Cerebellar cortex (tissue), 1 donor: ENCODE data around the gene JPT1.
"Not testable (repeated sequence)": the region's sequence is repeated elsewhere in the genome, so short reads cannot be mapped to it uniquely, and the experiment has no call there.

ENCODE experiments used
- DNase-seq: peaks from one replicate; pipeline ENCODE4 v3.0.0-alpha.2; 2015; ENCODE audit warnings: low spot score

The JPT1 gene, protein sequence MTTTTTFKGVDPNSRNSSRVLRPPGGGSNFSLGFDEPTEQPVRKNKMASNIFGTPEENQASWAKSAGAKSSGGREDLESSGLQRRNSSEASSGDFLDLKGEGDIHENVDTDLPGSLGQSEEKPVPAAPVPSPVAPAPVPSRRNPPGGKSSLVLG

DNA sequence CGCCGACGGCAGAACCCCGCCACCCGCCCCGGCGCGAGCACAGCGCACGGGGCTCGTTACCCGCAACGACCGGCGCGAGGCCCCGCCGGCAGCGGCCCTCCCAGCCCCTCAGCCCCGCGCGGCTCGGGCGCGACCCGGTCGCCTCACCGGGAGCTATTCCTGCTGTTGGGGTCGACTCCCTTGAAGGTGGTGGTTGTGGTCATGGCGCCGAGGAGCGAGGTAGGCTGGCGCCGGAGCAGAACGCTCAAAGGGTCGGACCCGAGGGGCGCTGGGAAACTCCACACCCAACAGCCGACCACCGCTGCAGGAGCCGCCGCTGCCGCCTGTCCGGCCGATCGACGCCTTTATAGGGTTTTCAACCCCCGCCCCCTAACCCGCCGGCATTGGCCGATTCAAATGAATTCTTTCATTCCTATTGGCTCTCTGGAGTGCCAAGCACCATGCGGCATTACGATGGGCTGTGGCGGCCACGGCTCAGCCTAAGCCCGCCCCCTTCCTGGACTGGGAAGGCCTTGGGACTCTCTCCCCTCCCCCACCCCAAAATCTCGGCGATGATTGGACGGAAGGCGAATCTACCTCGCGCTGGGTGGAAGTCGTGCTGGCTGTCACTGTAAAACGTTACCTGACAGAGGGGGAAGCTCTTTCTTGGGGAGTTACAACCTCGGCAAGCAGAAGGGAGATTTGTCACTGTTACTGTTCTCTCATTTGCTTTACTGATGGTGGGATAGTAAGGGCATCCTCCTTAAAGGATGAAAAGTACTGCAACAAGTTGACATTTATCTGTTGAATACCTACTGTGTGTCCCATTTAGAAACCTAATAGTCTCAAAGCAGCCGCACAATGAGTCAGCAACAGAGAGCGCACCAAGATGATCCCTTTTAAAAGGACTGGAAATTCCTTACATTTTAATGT lies at the start of gene JPT1:
Gene JPT1, minus strand, starts transcription at position 318 of the 912 bp plus-strand sequence. Its CDS starts 115 bp downstream, at position 203.
- DNase-seq = peak; percentile 99

DNA sequence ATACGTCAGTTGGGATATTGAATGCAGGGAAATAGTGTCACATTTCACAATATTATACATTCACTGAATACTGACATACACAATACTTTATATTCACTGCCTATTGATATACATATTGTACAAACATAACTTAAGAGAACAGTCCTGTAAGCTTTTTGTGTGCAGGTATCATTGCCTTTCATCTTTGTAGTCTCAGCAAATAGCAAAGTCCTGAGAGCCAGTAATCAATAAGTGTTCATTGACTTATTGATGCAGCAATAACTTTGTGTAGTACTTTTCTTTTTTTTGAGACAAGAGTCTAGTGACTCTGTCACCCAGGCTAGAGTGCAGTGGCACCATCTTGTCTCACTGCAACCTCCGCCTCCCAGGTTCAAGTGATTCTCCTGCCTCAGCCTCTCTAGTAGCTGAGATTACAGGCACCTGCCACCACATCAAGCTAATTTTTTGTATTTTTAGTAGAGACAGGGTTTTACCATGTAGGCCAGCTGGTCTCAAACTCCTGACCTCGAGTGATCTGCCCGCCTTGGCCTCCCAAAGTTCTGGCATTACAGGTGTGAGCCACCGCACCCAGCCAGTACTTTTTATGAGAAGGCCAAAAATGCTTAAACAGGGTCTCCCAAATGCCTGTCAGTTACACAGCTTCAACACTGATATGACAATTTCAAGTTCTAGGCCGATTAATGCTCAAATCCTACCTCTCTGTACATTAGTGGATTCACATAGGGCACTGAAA lies 45.7 kb upstream of the JPT1 start:
- no peak for DNase-seq

DNA sequence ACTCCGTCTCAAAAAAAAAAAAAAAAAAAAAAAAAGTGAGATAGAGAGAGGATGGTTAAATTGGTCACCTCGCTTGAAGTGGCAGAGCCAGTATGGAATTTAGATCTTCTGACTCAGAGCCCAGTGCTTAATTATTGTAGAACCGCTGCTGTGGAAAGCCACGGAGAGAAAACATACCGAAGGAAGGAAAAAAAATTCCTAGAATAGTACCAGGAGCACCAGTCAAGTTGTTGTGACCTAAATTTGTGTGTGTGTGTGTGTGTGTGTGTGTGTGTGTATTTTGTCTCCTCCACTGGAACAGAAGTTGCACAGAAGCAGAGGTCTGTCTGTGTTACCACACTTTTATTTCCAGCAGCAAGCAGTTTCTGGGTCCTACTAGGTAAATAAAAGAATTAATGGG lies 40.6 kb upstream of the JPT1 start:
- DNase-seq = no peak

DNA sequence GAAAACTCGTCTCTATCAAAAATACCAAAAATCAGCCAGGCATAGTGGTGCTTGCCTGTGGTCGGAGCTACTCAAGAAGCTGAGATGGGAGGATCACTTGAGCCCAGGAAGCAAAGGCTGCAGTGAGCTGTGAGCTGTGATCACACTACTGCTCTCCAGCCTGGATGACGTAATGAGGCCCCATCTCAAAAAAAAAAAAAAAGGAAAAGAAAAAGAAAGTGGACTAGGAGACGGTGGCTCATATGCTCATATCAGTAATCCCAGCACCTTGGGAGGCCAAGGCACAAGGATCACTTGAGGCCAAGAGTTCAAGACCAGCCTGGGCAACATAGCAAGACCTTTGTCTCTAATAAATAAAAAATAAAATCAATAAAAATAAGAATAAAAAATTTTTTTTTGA lies 37.3 kb upstream of the JPT1 start:
- no peak for DNase-seq

DNA sequence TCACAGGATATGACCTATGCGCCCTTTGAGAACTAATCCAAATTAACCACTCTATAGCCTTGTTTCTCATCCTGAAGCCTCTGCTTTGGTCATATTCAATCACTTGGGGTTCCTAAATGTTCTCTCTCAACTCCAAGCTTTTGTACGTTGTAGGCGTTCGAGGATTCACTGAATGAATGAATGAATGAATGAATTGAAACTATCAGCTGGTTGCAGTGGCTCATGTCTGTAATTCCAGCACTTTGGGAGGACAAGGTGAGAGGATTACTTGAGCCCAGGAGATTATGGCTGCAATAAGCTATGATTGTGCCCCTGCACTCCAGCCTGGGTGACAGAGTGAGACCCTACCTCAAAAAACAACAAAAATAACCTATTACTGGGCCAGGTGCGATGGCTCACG lies 34.3 kb upstream of the JPT1 start:
- DNase-seq = no peak

DNA sequence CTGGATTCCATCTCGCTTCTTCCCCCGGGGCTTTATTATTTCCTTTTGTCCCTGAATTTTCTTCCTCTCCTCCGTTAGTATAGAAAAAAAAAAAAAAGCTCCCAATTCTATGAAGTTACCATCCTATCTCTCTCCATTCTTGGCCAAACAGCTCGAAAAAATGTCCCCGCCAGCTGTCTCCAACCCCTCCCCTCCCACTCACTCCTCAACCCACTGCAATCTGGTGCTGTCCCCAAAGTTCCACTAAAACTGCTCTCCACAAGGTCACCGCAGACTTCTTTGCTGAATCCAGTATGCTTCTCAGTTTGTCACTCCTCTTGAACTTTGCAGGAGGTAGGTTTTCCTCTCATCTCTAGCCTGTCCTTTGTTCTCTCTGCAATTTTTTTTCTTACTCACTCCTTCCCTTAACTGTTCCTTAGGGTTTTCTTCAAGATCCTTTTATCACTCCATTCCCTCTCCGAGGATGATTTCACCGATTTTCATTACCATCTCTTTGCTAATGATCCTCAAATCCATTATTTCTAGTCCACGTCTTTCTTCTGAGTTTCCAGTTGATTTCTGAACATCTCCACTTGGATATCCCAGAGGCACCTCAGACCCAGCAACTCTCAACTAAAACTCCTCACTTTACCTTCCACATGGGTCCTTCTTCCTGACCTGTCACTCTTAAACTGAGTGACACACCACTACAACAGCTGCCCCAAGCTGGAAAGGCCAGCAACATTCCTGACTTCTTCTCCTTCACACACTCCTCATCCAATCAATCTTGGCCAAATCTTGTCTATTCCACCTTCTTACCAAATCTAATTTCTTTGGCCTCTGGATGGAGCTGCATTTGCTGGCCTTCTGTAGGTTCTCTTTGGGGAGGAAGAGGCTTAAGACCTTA lies 29.9 kb upstream of the JPT1 start:
- DNase-seq = no peak

DNA sequence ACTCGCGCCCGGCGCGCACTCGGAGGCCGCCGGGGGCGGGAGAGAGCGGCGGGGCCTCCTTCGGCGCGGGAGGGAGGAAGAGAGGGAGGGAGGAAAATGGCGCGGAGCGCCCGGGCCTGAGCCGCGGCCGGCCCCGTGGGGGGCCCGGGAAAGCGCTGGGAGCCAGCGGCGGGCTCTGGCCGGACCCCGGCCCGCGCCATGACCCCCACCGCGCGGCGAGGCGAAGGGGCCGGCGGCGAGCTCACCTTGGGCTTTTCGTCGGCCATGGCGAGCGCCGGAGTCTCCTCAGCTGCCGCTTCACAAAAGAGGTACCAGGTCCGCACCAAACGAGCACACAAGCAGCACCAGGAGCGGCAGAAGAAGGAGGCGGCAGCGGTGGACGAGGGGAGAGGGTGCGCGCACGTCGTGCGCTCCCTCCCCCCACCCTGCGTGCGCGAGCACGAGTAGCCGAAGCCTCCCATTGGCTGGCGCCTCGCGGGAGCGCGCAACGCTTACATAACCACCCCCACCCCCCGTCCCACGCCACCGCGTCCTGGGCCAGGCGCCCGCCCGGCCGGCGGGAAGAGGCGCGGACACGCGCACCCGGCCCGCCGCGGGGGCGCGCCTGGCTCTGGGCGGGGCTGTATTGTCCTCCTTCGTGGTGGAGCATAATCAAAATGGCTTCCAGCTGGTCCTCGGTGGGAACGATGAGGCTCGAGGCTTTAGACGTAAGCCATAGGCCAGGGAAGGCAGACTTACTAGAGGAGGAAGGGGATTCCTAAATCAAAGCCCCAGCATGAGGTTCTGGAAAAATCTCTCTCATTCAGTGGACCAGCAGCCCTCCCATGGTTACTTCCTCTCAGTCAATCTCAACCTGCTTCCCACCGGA lies 28.5 kb upstream of the JPT1 start, which contains the start of gene SUMO2:
Gene SUMO2, minus strand, starts transcription at position 391 of the 868 bp plus-strand sequence. Its CDS starts 125 bp downstream, at position 266.
- peak; percentile 86 for DNase-seq

DNA sequence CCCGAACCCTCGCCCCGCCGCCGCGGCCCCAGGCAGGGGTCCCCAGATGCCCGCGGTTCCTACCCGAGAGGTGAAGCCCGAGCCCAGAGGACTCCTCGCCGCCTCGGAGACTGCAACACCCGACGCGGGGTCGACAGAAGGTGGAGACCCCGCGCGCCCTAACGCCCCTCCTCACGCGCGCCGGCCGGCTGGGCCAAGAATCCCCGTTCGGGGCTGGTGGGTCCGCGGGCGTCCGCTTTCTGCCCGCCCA lies 27.9 kb upstream of the JPT1 start:
- DNase-seq = no peak

DNA sequence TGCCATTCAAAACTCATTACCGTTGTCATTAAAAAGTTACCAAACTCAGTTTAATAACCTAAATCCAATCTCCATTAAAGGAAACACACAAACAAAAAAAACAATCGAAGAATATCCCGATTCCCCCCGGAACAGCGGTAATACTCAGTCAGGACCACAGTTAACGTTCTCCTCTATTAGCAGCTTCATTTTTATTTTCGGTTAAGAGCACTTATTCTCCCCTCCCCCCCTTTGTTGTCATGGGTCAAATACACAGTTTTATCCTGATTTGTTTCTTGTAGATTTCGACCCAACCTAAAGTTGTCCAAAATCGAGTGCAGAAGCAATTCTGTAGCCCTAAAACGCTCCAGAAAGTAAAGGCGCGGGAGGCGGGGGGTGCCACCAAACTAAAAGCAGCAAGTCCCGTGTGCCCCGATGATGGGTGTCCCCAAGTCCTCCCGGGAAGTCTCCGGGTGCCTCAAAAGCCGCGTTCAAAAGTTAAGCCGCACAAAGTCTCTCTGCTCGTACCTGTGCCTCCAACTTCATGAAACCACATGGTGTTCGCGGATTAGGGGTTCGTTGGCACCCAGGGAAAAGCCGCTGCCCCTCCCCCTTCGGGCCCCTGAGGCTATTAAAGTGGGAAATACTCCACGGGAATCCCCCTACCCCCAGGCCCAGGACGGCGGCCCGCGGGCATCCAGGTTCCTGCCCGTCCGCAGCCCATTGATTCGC lies 27.5 kb upstream of the JPT1 start:
- DNase-seq = no peak

DNA sequence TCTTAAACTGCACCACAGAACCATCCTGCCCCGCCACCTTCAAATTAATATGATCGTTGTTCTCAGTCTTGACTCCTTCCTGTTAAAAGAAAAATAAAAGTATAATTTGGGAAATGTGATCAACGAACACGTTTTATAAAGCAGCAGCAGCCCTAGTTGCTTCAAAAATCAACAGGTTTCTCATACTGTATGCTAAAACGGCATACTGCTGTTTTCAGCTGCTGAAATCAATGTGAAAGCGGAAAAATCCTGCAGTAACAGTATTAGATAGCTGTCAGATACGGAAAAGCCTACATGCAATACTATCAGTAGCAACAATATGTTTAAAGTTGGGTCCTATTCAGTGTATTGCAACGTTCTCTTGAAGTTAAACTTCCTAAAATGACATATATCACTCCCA lies 26.8 kb upstream of the JPT1 start:
- no peak for DNase-seq

DNA sequence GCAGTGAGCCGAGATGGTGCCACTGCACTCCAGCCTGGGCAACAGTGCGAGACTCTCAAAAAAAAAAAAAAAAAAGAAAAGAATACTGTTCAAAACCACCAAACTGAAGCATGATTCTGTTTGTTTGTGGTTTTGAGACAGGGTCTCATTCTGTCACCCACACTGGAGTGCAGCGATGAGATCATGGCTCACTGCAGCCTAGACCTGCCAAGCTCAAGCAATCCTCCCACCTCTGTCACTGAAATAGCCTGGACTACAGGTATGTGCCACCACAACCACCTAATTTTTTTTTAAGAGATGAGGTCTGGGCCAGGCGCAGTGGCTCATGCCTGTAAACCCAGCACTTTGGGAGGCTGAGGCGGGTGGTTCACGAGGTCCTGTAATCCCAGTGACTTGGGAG lies 24.1 kb upstream of the JPT1 start:
- DNase-seq = no peak

DNA sequence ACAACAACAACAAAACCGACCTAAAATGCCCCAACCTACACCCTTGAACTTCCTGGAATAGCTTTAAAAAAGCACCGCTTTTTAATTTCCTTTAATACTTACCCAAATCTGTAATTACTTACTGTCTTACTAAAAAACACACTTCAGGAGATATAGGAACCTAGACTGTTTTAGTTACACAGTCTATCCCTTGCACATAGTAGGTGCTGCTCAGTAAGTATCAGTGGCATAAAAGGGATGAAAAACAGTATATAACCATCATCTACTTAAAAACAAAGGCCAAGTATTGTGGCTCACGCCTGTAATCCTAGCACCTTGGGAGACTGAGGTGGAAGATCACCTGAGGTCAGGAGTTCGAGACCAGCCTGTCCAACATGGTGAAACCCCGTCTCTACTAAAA lies 22.3 kb upstream of the JPT1 start:
- DNase-seq = no peak

DNA sequence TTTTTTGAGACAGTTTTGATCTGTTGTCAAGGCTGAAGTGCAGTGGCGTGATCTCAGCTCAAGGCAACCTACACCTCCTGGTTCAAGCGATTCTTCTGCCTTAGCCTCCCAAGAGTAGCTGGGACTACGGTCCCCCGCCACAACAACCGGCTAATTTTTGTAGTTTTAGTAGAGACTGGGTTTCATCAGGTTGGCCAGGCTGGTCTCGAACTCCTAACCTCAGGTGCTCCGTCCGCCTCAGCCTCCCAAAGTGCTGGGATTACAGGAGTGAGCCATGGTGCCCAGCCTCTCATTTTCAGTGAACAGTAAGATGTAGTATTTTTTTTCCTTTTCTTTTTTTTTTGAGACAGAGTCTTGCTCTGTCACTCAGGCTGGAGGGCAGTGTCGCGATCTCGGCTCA lies 20.7 kb upstream of the JPT1 start:
- no peak for DNase-seq

DNA sequence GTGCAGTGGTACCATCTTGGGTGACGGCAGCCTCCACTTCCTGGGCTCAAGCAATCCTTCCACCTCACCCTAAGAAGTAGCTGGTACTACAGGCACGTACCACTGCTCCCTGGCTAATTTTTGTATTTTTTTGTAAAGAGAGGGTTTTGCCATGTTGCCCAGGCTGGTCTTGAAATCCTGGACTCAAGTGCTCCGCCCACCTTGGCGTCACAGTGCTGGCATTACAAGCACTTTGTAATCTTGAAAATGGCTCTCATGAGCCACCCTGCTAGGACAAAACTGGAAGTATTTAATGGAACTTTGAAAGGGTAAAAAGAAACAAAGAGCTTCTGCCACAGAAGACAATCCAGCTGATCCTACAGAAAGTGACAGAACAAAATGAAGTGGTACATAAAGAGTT lies 19.2 kb upstream of the JPT1 start:
- DNase-seq = no peak

DNA sequence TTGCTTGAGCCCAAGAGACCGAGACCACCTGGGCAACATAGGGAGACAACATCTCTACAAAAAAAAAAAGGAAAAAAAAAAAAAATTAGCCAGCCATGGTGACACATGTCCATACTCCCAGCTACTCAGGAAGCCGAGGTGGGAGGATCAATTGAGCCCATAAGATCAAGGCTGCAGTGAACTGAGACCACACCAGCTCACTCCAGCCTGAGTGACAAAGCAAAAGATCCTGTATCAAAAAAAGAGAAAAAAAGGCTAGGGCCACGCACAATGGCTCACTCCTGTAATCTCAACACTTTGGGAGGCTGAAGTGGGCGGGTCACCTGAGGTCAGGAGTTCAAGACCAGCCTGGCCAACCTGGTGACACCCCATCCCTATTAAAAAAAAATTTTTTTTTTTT lies 14.7 kb upstream of the JPT1 start:
- no peak for DNase-seq

DNA sequence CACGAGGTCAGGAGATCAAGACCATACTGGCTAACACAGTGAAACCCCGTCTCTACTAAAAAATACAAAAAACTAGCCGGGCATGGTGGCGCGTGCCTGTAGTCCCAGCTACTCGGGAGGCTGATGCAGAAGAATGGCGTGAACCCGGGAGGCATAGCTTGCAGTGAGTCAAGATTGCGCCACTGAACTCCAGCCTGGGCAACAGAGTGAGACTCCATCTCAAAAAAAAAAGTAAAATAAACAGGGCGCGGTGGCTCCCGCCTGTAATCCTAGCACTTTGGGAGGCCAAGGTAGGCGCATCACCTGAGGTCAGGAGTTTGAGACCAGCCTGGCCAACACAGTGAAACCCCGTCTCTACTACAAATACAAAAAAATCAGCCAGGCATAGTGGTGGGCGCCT lies 10.3 kb upstream of the JPT1 start:
- not testable (repeated sequence) for DNase-seq

DNA sequence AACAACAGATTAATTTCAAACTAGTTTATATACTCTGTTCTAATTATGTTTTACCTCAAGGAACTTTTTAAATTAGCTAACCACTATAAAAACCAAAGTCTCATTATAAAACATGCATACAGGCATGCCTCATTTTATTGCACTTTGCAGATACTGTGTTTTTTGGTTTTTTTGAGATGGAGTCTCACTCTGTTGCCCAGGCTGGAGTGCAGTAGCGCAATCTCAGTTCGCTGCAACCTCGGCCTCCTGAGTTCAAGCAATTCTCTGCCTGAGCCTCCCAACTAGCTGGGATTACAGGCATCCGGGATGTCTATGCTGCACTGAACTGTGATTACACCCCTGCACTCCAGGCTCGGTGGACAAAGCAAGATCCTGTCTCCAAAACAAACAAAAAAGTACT lies 8.8 kb upstream of the JPT1 start:
- DNase-seq = no peak

DNA sequence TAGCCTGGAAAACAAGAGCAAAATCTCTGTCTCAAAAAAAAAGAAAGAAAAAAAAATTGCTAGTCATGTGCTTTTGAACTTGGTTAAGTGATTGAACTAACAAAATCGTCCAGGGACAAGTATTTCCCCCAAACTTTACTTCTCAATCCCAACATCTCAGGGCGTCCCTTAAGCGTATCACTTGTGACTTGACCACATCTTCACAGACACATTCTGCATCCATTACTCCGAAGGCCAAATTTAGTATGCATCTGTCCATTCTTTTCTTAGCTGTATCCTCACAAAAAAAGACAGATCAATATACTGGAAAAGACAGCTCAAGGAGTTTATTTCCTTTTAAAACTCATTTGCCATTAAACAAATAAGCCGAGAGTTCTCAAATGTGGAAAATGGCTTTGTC lies 5.9 kb upstream of the JPT1 start:
- no peak for DNase-seq

DNA sequence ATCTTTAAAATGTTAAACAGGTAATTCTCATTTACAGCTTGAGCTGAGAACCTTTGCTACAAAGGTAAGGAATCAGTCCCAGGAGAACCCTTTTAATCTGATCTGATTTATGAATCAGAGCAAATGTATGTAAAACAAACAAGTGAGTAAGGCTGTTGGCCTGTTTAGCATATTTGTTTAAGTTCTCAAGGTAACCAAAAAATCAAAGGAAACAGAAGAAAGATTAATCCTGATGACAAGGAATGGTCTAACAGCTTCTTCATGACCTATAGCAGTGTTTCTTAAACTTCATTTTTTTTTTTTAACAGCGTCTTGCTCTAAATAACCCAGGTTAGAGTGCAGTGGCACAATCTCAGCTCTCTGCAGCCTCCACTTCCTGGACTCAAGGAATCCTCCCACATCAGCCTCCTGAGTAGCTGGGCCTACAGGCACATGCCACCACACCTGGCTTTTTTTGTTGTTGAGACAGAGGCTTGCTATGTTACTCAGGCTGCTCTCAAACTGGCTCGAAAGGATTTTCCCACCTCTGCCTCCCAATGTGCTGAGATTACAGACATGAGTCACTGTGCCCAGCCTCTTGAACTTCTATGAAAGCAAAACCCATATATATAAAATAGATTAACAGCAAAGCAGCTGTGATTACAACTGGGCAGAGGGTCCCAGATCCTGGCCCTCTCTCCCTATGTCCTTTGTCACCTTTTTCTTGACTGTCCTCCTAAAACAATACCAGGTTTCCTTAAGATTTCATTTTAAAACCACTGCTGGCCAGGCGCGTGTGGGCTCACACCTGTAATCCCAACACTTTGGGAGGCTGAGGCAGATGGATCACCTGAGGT lies 5.1 kb upstream of the JPT1 start:
- no peak for DNase-seq

DNA sequence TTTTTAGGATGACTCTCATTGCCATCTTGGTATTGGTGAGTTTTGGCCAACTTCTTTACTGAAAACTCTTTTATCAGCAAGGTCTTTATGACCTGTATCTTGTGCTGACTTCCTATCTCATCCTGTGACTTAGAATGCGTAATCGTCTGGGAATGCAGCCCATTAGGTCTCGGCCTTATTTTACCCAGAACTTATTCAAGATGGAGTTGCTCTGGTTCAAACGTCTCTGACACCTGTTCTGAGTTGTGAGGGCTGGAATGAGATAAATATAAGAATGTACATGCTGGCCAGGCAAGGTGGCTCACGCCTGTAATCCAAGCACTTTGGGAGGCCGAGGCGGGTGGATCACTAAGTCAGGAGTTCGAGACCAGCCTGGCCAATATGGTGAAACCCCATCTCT lies 4.2 kb upstream of the JPT1 start:
- not testable (repeated sequence) for DNase-seq
